Erythroblast (primary cell): ENCODE data around the gene LONRF3.

Experiments used
- GATA1 ChIP-seq: IDR thresholded peaks from 2 replicates; pipeline ENCODE4 v1.6.1; 2011; ENCODE audit warnings: low read depth, mild to moderate bottlenecking, control low read depth, low read length, moderate library complexity
- POLR2A ChIP-seq: IDR thresholded peaks from 2 replicates; pipeline ENCODE4 v1.6.1; 2011; ENCODE audit warnings: mild to moderate bottlenecking, low read length

DNA sequence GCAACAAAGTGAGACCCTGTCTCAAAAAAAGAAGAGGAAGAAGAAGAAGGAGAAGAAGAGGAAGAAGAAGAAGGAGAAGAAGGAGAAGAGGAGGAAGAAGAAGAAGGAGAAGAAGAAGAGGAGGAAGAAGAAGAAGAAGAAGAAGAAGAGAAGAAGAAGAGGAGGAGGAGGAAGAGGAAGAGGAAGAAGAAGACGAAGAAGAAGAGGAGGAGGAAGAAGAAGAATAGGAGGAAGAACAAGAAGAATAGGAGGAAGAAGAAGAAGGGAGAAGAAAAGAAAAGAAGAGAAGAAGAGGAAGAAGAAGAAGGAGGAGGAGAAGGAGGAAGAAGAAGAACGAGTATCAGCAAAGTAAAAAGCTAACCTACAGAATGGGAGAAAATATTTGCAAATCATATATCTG, 33.3 kb upstream of the LONRF3 start:
- TF ChIP-seq POLR2A (no peak), GATA1 (no peak)
